PC-9 (cell line): ENCODE results near the gene KCNG1. TPM values are rescaled to one million over a fixed set of nuclear protein-coding genes. Genes with fewer than 3 reads are reported as not detected.

Experiments used
- BruUV-seq: library from RNA; stranded (reverse); fragments of 400-500 nt; replicated peaks from 2 replicates; lab custom pipeline; 2021; lab: Mats Ljungman, UMichigan
- CTCF ChIA-PET: fragments of 300-600 bp; sonication (Branson Sonifier 250); formaldehyde crosslinking; loops from one replicate; lab custom pipeline; 2022; ENCODE audit warnings: antibody characterized with exemption; lab: Charles Lee
- POLR2A ChIA-PET: fragments of 300-600 bp; sonication (Branson Sonifier 250); formaldehyde crosslinking; loops from one replicate; lab custom pipeline; 2022; ENCODE audit warnings: antibody characterized with exemption; ENCODE audit not compliant: unreplicated experiment; lab: Charles Lee
- DNase-seq, 2 experiments: peaks; one replicate each; pipeline versions ENCODE4 v3.0.0 to v3.0.0-alpha.2; 2015 to 2022; ENCODE audit warnings: mixed read lengths in 1 of 2
- H2AFZ ChIP-seq: fragments of 200-600 bp; sonication (generic); 2 replicates; pipeline ENCODE4 v1.8.1; 2017; ENCODE audit warnings: antibody characterized with exemption
- H3F3A ChIP-seq: fragments of 200-600 bp; sonication (generic); 2 replicates; pipeline ENCODE4 v1.8.1; 2017; ENCODE audit warnings: antibody characterized with exemption, mild to moderate bottlenecking, low read depth; ENCODE audit not compliant: insufficient read depth
- H3K27ac ChIP-seq: fragments of 200-600 bp; sonication (generic); 2 replicates; pipeline ENCODE4 v1.6.1; 2016; ENCODE audit warnings: mixed run types
- H3K27me3 ChIP-seq: fragments of 200-600 bp; sonication (generic); 2 replicates; pipeline ENCODE4 v1.6.1; 2016; ENCODE audit warnings: low read depth, mixed run types; ENCODE audit not compliant: insufficient read depth
- H3K36me3 ChIP-seq: fragments of 200-600 bp; sonication (generic); 2 replicates; pipeline ENCODE4 v1.6.1; 2016; ENCODE audit warnings: low read depth, mixed run types
- H3K4me1 ChIP-seq: fragments of 200-600 bp; sonication (generic); replicated peaks from 2 replicates; pipeline ENCODE4 v1.6.1; 2016; ENCODE audit warnings: mixed run types; ENCODE audit not compliant: insufficient read depth
- H3K4me2 ChIP-seq: fragments of 200-600 bp; sonication (generic); 2 replicates; pipeline ENCODE4 v1.6.1; 2017; ENCODE audit warnings: mixed run types
- H3K4me3 ChIP-seq: fragments of 200-600 bp; sonication (generic); 2 replicates; pipeline ENCODE4 v1.6.1; 2016; ENCODE audit warnings: mixed run types
- H3K79me2 ChIP-seq: fragments of 200-600 bp; sonication (generic); 2 replicates; pipeline ENCODE4 v1.6.1; 2017; ENCODE audit warnings: low read depth, mixed run types
- H3K9me2 ChIP-seq: fragments of 200-600 bp; sonication (generic); 2 replicates; pipeline ENCODE4 v1.8.1; 2017; ENCODE audit warnings: mild to moderate bottlenecking; ENCODE audit not compliant: insufficient read depth
- H3K9me3 ChIP-seq: fragments of 200-600 bp; sonication (generic); 2 replicates; pipeline ENCODE4 v1.8.1; 2016; ENCODE audit warnings: low read depth; ENCODE audit not compliant: insufficient read depth
- H4K20me1 ChIP-seq: fragments of 200-600 bp; sonication (generic); 2 replicates; pipeline ENCODE4 v1.8.1; 2017; ENCODE audit not compliant: insufficient read depth
- EZH2 ChIP-seq: fragments of 200-600 bp; sonication (generic); IDR thresholded peaks from 2 replicates; pipeline ENCODE4 v1.8.0; 2017; ENCODE audit warnings: antibody characterized with exemption, low read depth
- intact Hi-C: fragments of 100-400 bp; cut with micrococcal nuclease; formaldehyde crosslinking; loops from one replicate; pipeline ENCODE4 v1.10.0; 2022; ENCODE audit not compliant: unreplicated experiment
- total RNA-seq: library from RNA; stranded (reverse); gene quantifications from 2 replicates; pipeline ENCODE4 v1.2.3, GENCODE V29; 2021
- TF ChIP-seq, protein P1 (sequence below): fragments of 200-600 bp; sonication (generic); conservative IDR thresholded peaks from 2 replicates; pipeline ENCODE4 v1.6.1; 2017; ENCODE audit warnings: mixed run types, antibody characterized with exemption, mild to moderate bottlenecking, moderate library complexity

The KCNG1 gene
- total RNA-seq, 1 experiment from 2014 or later = not detected

GRCh38 chr20:51010932-51011331 lies 12.0 kb downstream of the KCNG1 start:
- no peaks in the 10 kb centered on the region for H3K36me3 ChIP-seq
- H3K9me2 ChIP-seq = no peaks in the 10 kb centered on the region
- intact Hi-C loops = no loop called here
- no peaks in the 10 kb centered on the region for H4K20me1 ChIP-seq
- ChIA-PET POLR2A (no interaction called here), CTCF (no interaction called here)
- no peak overlapping the region for H3K4me2 ChIP-seq
- no peaks in the 10 kb centered on the region for H3K79me2 ChIP-seq
- H3K4me3 ChIP-seq = no peak overlapping the region
- H3K27me3 ChIP-seq = peaks cover 43% of the 10 kb centered on the region
- no peak overlapping the region for H3K27ac ChIP-seq
- H3K4me1 ChIP-seq = no peaks in the 10 kb centered on the region
- DNase-seq = no peak
- H3K9me3 ChIP-seq = no peaks in the 10 kb centered on the region
- BruUV-seq = no TSS peak
- H3F3A ChIP-seq = no peaks in the 10 kb centered on the region
- H2AFZ ChIP-seq = no peak overlapping the region
- no peak for TF ChIP-seq EZH2
- TF ChIP-seq, protein P1, sequence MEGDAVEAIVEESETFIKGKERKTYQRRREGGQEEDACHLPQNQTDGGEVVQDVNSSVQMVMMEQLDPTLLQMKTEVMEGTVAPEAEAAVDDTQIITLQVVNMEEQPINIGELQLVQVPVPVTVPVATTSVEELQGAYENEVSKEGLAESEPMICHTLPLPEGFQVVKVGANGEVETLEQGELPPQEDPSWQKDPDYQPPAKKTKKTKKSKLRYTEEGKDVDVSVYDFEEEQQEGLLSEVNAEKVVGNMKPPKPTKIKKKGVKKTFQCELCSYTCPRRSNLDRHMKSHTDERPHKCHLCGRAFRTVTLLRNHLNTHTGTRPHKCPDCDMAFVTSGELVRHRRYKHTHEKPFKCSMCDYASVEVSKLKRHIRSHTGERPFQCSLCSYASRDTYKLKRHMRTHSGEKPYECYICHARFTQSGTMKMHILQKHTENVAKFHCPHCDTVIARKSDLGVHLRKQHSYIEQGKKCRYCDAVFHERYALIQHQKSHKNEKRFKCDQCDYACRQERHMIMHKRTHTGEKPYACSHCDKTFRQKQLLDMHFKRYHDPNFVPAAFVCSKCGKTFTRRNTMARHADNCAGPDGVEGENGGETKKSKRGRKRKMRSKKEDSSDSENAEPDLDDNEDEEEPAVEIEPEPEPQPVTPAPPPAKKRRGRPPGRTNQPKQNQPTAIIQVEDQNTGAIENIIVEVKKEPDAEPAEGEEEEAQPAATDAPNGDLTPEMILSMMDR = no peak

GRCh38 chr20:51010043-51010365 lies 12.9 kb downstream of the KCNG1 start:
- H2AFZ ChIP-seq = no peak overlapping the region
- no peaks in the 10 kb centered on the region for H3K9me2 ChIP-seq
- no peaks in the 10 kb centered on the region for H3K9me3 ChIP-seq
- TF ChIP-seq EZH2 = no peak
- TF ChIP-seq, protein P1 = no peak
- H4K20me1 ChIP-seq = no peaks in the 10 kb centered on the region
- DNase-seq = no peak
- H3K36me3 ChIP-seq = no peaks in the 10 kb centered on the region
- POLR2A ChIA-PET = no interaction called here
- intact Hi-C loops = no loop called here
- no peak overlapping the region for H3K4me2 ChIP-seq
- H3K4me1 ChIP-seq = no peaks in the 10 kb centered on the region
- BruUV-seq = no TSS peak
- H3F3A ChIP-seq = no peaks in the 10 kb centered on the region
- peaks cover 52% of the 10 kb centered on the region for H3K27me3 ChIP-seq
- no peaks in the 10 kb centered on the region for H3K79me2 ChIP-seq
- H3K4me3 ChIP-seq = no peak overlapping the region
- no peak overlapping the region for H3K27ac ChIP-seq
- CTCF ChIA-PET = no interaction called here

DNA sequence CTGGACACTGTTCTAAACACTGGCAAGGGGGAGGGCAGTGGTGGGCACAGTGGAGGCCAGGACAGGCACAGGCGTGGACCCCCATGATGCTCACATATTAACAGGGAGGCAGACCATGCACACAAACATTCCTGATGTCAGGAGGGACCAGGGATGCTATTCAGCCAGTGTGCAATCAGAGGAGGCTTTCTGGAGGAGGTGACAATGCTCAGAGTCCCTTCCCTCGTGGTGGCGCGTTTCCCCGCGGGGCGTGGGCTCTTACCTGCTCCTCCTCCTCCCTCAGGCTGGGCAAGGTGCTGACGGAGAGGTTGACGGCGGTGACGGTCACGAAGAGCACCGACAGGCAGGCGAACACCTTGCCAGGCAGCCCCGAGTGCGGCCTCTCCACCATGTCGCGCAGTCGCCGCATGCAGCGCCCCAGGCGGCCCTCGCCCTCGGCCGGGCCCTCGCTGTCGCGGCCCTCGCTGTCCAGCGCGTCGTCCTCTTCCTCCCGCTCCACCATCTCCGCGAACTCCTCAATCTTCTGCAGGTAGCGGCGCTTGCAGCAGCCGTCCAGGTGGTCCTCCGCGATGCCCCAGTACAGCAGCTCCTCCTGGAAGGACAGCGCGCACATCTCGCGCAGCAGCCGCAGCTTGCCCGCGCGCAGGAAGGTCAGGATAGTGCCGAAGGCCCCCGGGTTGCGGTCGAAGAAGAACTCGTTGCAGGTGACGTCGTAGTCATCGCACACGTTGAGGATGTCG lies 13.4 kb downstream of the KCNG1 start:
- Histone ChIP-seq H3K9me3 (no peaks in the 10 kb centered on the region), H3K27ac (no peak overlapping the region), H3K4me1 (no peaks in the 10 kb centered on the region), H3K9me2 (no peaks in the 10 kb centered on the region), H2AFZ (no peak overlapping the region), H4K20me1 (no peaks in the 10 kb centered on the region), H3K36me3 (no peaks in the 10 kb centered on the region), H3K79me2 (no peaks in the 10 kb centered on the region), H3K4me2 (no peak overlapping the region), H3F3A (no peaks in the 10 kb centered on the region), H3K27me3 (peaks cover 53% of the 10 kb centered on the region), H3K4me3 (no peak overlapping the region)
- ChIA-PET CTCF (no interaction called here), POLR2A (no interaction called here)
- TF ChIP-seq EZH2 = no peak
- TF ChIP-seq, protein P1 = no peak
- no TSS peak for BruUV-seq
- DNase-seq = no peak
- intact Hi-C loops = no loop called here
